HG02970 (cell line): Measurements from ENCODE around the gene SZT2.
"Not testable (repeated sequence)": the region's sequence is repeated elsewhere in the genome, so short reads cannot be mapped to it uniquely, and the experiment has no call there.

Experiments used
- ATAC-seq: cut with Tn5 transposase; IDR thresholded peaks from one replicate; pipeline ENCODE4 v1.9.1; 2021; ENCODE audit warnings: mild to moderate bottlenecking, moderate library complexity, moderate number of reproducible peaks; ENCODE audit not compliant: unreplicated experiment, low FRiP score

The SZT2 gene

GRCh38 chr1:43477716-43478115 is 88.0 kb downstream of the SZT2 start:
- ATAC-seq, result no peak

GRCh38 chr1:43479414-43479813 is 89.7 kb downstream of the SZT2 start:
- no peak for ATAC-seq

- ATAC-seq, result no peak
Observed at GRCh38 chr1:43481491-43481890, 91.8 kb downstream of the SZT2 start.

- no peak for ATAC-seq
Observed at GRCh38 chr1:43482215-43482614, 92.5 kb downstream of the SZT2 start.

- no peak for ATAC-seq
Observed at GRCh38 chr1:43484367-43484766, 94.7 kb downstream of the SZT2 start.

GRCh38 chr1:43488165-43488564 is 98.5 kb downstream of the SZT2 start:
- ATAC-seq, result no peak

- ATAC-seq, result no peak
Observed at GRCh38 chr1:43491061-43491460, 101.4 kb downstream of the SZT2 start.

GRCh38 chr1:43492826-43493225 is 103.1 kb downstream of the SZT2 start:
- no peak for ATAC-seq

- no peak for ATAC-seq
Observed at GRCh38 chr1:43493661-43494450, 104.2 kb downstream of the SZT2 start.

GRCh38 chr1:43495204-43495603 is 105.5 kb downstream of the SZT2 start:
- no peak for ATAC-seq

- no peak for ATAC-seq
Observed at GRCh38 chr1:43499898-43500297, 110.2 kb downstream of the SZT2 start.

GRCh38 chr1:43501806-43502205 is 112.1 kb downstream of the SZT2 start:
- not testable (repeated sequence) for ATAC-seq

GRCh38 chr1:43503534-43503933 is 113.8 kb downstream of the SZT2 start:
- no peak for ATAC-seq
